Adrenal gland (tissue), 5 donors: ENCODE data around the gene NDUFA3.

Experiments used
- POLR2A ChIP-seq, 2 donors: fragments of 450-650 bp; IDR thresholded peaks; one replicate each; pipeline ENCODE4 v1.6.1; 2017; ENCODE audit warnings: antibody characterized with exemption in 2 of 2, mild to moderate bottlenecking in 2 of 2, moderate library complexity in 1 of 2
- TF ChIP-seq, protein P1 (sequence below), 6 experiments: fragments of 450-650 bp in 4 of 6; fragments of 200-600 bp in 2 of 6; sonication (generic) in 1 of 6; IDR thresholded peaks; 1 replicate in 5 of 6; 2 replicates in 1 of 6; pipeline versions ENCODE4 v1.5.1 to v1.8.0; 2016 to 2021; ENCODE audit warnings: antibody characterized with exemption in 6 of 6, mild to moderate bottlenecking in 2 of 6, moderate library complexity in 1 of 6
- donor health status: DM: no; HTN: no; CAD: no.

DNA sequence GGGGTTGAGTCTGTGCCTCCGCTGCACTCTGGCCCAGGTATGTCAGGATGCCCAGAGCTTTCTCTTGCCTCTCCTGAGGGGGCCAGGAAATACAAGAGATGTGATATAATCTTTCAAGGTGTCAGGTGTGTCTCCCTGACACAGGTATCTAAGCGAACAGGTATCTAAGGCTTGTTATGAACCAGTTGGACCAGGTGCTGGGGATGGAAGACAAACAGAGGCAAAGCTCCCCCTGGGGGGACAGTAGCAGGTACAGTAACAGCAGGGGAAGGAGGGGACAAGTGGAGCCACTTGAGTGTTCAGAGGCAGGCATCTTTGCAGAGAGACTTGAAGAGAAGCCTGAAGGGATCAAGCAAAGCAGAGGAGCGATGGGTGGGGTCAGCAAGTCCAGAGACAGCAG lies 54.3 kb downstream of the NDUFA3 start:
- TF ChIP-seq, protein P1, sequence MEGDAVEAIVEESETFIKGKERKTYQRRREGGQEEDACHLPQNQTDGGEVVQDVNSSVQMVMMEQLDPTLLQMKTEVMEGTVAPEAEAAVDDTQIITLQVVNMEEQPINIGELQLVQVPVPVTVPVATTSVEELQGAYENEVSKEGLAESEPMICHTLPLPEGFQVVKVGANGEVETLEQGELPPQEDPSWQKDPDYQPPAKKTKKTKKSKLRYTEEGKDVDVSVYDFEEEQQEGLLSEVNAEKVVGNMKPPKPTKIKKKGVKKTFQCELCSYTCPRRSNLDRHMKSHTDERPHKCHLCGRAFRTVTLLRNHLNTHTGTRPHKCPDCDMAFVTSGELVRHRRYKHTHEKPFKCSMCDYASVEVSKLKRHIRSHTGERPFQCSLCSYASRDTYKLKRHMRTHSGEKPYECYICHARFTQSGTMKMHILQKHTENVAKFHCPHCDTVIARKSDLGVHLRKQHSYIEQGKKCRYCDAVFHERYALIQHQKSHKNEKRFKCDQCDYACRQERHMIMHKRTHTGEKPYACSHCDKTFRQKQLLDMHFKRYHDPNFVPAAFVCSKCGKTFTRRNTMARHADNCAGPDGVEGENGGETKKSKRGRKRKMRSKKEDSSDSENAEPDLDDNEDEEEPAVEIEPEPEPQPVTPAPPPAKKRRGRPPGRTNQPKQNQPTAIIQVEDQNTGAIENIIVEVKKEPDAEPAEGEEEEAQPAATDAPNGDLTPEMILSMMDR (IDR thresholded peaks at IDR 0.05): no peak
- TF ChIP-seq POLR2A (IDR thresholded peaks at IDR 0.05): no peak
